HG03139 (cell line): ENCODE data around the gene CCL18.
"Not testable (repeated sequence)": the region's sequence is repeated elsewhere in the genome, so short reads cannot be mapped to it uniquely, and the experiment has no call there.

ENCODE experiments used
- ATAC-seq: cut with Tn5 transposase; IDR thresholded peaks from one replicate; pipeline ENCODE4 v1.9.1; 2021; ENCODE audit not compliant: unreplicated experiment

CCL18 gene, protein sequence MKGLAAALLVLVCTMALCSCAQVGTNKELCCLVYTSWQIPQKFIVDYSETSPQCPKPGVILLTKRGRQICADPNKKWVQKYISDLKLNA

DNA sequence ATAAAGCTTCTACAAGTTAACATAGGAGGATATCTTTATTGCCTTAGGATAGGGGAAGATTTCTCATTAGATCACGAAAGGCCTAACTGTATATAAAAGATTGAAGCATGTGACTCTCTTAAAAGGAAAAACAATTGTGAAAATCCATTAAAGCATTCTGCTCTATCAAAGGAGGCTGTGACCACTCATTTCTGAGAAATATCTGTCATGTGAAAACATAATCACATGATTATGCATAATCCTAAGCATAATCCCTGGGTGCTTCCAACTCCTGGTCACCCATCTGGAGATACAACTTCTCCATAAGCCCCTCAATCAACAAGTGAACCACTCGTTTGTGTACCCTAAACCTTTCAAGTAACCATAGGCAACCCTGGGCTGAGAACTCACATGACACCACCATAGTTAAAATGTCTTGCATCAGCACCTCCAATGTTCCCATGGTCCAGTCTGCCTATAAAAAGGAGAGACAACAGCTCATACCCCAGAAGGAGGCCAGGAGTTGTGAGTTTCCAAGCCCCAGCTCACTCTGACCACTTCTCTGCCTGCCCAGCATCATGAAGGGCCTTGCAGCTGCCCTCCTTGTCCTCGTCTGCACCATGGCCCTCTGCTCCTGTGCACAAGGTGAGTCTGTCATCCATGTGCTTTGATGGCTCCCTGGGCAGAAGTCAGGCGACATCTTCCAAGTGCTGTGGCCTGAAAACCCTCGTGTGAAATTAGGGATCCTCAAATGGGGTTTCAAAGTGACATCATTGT is at the start of gene CCL18:
Gene CCL18, plus strand, starts transcription at position 487 of the 756 bp plus-strand sequence. Its CDS starts 71 bp downstream, at position 558.
- ATAC-seq: no peak

DNA sequence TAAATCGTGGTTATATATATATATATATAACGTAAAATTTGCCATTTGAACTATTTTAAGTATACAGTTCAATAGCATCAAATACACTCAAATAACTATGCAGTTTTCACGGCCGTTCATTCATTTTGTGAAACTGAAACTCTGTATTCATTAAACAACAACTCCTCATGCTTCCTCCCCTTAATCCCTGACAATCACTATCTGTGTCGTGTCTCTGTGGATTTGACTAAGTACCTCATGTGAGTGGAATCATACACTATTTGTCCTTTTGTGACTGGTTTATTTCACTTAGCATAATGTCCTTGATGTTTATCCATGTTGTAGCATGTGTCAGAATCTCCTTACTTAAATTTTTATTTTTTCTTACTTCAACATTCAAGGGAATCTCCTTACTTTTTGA is 49.1 kb upstream of the CCL18 start:
- ATAC-seq: no peak

DNA sequence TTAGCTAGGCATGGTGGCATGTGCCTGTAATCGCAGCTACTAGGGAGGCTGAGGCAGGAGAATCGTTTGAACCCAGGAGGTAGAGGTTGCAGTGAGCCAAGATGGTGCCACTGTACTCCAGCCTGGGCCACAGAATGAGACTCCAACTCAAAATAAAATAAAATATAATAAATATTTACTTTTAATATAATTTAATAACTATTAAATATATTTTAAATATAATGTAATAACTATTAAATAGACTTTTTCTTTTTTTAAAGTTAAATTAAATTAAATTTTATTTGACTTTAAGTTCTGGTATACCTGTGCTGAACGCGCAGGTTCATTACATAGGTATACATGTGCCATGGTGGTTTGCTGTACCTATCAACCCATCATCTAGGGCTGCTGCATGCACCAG is 48.2 kb upstream of the CCL18 start:
- not testable (repeated sequence) for ATAC-seq

DNA sequence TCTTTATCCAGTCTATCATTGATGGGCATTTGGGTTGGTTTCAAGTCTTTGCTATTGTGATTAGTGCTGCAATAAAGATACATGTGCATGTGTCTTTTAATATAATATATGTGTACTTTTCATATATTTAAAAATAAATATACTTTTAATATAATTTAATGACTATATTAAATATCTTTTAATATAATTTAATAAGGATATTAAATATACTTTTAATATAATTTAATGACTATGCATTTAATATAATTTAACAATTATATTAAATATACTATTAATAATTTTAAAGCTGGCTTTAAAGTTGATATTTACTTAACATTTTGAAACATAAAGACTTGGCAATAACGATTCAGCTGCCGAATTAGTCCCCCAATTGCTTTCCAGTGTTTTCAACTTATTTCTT is 47.5 kb upstream of the CCL18 start:
- ATAC-seq: no peak

DNA sequence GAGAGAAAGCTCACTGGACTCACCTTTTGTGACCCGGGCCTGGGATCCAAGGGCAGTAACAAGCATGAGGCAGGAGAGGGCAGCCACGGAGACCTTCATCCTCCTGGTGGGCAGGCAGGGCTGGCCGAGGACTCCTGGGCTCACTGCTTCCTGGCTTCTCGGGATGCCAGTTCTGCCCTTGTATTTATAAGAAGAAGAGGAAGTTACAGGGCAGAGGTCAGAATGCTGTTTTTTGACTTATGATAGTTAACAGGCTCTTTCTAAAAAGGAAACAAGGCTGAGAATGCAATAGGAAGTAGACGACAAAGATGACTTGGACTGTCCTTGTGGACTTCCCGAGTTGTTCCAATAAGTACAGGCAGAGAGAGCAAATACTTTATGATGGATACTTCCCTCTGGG is 46.3 kb upstream of the CCL18 start, which contains the start of gene CCL23:
Gene CCL23, minus strand, starts transcription at position 174 of the 400 bp plus-strand sequence. Its CDS starts 75 bp downstream, at position 99.
- ATAC-seq: no peak

DNA sequence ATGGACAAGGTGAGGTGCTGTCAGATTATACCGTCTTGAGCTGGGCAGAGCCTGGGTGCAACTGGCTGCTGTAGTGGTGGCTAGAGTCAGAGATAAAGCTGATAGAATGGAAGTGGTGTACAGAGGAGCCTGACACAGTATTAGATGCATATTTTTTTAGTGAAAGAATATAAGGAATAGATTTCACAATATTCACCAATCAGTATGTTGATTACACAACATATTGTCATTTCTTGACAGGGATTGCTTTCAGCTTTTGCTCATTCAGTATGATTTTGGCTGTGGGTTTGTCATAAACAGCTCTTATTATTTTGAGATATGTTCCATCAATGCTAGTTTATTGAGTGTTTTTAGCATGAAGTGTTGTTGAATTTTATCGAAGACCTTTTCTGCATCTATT is 44.6 kb upstream of the CCL18 start:
- no peak for ATAC-seq

DNA sequence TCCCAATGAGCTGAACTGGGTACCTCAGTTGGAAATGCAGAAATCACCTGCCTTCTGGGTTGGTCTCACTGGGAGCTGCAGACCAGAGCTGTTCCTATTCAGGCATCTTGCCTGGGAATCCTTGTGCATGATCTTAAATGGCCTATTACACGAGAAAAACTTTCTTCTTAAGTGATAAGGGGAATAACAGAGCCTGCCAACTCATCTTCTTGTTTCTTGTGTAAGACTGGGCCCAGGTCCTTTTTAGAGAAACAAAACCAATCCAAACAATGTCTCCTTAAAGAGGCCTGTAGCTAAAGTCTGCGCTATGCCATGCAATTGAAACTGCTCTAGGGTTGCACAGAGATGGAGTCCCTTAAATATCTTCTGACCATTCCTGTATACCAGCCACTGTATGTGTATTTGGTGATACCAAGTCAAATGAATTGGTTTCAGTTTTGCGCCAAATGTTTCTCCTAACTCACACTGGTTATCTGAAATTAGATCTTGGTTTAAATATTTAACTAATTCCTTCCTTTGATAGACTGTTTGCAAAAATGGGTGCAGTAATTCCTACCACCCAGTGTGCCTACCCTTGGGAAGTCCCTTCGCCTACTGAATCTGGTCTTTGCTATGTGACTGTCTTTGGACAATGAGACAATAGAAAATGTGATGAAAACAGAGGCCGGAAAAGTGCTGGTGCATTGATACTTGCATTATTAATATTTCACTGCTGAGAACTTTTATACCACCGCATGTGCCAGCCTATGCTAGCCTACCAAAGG is 39.8 kb upstream of the CCL18 start:
- no peak for ATAC-seq

DNA sequence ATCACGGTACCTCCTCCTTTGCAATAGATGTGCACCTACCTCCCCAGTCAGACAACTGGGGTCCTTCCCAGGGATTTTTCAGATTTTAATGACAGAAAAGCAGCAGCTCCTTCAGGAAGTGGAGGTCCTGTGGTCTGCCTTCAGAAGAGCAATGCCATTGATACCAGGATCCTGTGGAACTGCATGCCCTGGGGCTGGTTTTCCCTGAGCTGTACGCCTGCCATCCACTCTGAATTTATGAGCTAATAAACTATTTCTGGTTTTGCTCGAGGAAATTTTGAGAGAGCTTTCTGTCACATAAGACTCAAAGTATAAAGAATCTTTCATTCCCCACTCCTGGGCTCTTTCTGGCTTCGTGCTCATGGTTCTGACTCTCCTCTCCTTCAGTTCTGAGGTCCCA is 36.3 kb upstream of the CCL18 start:
- no peak for ATAC-seq

DNA sequence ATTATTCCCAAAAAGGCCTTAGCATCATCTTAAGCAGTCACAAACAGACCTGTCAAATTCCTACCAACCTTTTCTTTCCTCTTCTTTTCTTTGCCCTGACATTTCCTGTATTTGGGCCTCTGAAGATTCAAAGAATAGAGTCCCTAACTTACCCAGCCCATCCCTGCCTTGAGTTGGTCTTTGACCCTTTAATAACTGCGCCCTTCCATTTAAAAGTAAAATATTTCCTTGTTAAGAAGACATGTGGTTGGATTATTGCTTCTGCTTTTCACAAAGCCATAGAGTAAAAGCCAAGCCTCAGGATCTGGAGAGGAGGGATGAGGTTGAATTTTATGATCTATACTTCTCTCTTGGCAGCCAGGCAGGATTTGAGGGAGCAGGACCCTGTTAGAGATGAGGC is 33.1 kb upstream of the CCL18 start:
- ATAC-seq: no peak

DNA sequence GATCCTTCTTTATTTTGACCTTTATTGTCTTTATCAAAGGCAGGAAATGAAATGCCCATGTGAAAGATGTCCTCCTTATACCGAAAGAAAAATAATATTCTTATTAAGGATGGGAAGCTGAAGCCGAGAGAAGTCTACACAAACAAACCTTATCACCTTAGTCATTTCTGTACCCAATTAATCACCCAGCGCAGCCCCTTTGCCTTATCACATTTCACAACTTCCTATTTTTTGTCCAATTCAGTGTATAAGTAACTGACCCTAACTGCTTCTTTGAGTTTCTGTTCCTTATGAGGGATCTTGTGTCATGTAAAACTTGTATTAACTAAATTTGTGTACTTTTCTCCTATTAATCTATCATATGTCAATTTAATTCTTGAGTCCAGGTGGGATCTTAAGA is 29.9 kb upstream of the CCL18 start:
- no peak for ATAC-seq

DNA sequence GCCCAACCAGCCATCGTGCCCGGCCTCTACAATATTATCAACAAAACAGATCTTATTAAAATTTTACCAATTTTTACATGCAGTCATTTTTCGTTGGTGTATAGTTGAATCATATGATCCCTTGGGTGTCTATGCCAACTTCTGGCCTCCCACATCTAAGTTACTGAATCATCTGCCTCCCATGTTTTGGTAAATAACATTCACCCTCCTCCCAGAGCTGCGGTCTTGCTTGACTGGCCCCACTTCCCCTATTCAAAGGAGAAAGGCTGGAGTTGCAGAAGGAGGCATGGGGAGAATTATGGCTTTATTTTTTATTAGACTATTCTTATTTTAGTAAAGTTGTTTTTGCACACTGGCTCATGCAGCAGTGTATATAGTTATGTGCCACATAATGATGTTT is 27.8 kb upstream of the CCL18 start:
- ATAC-seq: no peak

DNA sequence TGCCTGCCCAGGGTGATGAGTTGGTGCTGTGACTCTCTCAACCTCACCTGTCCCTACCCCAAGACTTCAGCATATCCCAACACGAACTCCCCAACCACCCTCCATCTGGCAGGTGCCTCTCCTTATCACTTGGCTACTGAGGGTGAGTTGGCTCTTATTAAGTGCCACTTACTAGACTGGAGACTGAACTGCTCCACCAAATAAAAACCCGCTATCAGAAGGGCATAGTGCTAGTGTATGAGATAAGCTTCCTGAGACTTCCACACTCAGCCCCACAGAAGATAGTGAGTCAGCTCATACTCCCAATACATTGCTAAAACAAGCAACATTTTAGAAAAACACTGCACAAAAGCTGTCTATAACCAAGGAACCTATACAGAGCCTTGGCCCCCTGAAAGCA is 16.0 kb upstream of the CCL18 start:
- ATAC-seq: no peak

DNA sequence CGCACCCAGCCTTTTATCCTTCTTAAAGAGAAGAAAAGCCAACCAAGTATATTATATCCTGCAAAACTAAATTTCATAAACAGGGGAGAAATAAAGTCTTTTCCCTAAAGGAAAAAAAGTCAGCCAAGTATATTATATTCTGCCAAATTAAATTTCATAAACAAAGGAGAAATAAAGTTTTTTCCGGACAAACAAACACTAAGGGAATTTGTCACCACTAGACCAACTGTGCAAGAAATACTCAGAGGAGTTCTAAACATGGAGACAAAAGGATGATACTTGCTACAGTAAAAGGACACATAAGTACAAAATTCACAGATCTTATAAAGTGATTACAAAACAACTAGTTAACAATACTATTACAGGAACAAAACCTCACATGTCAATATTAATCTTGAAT is 14.4 kb upstream of the CCL18 start:
- no peak for ATAC-seq

DNA sequence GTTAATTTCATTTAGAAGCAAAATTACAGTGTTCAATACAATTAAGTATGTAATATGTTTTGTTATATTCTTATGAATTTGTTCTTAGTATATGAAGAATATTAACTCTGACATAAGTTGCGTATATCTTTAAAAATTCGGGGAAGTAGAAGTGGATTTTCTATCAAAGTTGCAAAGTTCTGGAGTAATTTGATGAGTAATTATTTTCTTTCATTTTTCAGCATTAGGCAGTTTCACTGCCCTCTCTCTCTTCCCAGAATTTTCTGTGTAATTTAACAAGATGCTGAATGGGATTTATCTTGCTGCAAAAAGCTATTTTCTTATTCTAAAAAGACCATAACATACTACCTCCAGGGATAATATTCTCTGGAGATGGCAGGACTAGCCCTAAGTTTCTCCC is 8.9 kb upstream of the CCL18 start:
- no peak for ATAC-seq

DNA sequence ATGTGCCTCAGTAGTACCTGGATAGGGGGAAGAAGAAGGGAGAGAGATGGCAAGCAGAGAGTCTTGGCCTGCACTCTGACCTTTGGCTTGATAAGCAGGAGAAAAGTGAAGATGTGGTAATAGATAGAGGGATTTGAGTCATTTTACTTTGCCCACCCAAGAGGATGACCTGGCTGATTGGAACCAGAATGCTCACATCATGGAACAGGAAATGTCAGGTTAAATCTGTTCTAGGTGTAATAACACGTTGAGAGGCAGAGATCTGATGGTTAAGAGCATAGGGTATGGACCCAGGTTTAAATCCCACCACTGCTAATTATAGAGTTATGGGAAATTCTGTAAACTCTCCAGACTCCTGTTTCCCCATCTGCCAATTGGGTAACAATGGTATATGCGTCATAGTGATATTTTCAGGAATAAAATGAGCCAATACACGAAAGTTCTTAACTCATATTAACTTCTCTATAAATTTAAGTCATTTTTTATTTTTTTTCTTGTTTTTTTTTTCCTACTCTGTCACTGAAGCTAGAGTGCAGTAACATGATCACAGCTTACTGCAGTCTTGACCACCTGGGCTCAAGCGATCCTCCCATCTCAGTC is 8.1 kb upstream of the CCL18 start:
- ATAC-seq: no peak

DNA sequence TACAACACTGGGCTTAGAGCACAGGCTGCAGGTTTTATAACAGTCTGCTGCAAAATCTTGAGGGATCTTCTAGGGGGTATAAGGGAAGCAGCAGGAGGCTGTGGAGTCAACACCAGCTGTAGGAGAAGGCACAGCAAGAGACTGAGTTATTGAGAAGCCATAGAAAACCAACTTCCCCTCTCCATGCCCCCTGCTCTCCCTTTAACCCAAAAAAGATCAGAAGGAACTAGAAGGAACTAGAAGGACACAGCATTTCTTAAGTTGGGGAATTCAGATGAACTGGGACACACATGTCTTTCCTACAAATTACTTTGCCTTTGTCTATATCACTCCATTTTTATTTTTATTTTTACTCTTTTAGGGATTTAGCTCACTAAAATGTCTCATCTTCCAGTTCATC is 6.2 kb upstream of the CCL18 start:
- ATAC-seq: no peak

DNA sequence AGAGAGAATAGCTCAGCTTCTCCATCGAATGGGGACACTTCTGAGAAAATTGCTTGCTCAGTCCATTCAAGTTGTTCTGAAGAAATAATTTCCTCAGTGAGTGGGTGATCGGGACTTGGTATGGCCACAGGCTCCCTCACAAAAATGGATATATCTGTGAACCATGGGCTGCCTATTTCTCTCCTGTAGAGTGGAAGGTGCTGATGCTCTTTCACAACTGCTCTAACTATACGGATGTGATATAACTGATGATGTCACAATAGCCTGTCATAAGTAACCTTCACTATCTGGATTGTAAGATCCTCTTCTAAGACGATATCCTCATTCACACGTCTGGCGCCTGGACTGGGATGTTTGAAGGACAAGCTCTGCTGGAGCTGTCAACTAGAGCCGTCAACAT is 4.7 kb upstream of the CCL18 start:
- no peak for ATAC-seq

DNA sequence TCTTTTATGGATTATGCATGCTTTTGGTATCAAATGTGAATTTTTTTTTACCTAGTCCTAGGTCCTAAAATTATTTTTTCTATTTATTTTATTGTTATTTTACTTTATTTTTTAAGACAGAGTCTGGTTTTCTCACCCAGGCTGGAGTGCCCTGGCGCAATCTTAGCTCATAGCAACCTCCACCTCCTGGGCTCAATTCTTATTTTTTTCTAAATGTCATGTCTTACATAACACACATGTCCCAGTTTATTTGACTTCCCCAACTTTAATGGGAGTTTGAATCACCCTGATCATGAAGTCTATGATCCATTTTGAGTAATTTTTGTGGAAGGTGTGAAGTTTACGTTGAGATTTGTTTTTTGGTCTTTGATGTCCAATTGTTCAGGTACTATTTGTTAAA is 3.3 kb upstream of the CCL18 start:
- ATAC-seq: no peak

DNA sequence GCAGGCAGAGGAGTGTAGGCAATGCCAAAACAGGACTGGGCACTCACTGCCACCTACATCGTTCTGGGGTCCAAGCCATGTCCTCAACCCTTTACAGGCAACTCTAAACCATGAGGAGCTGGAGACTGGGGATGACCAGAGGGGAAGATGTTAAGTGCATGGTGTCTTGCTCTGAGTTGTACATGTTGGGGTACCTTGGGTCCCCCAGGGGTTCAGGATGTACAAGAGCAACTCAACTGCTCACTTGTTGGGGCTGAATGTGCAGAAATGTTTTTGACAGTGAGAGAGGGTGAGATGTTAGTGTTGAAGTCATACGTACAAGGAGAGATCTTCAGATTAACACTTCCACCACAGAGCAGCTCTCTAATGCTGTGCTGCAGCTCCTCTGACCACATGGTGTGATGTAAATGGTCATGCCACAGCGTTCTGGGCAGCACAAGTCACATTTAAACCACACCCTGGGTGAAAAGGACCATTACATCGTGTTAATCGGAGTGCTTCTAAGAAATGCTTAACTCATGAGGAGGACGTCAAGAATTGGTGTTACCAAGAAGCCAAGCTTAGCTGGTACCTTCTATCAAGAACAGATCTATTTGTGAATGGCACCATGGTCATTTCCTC is 2.4 kb downstream of the CCL18 start:
- ATAC-seq: no peak

DNA sequence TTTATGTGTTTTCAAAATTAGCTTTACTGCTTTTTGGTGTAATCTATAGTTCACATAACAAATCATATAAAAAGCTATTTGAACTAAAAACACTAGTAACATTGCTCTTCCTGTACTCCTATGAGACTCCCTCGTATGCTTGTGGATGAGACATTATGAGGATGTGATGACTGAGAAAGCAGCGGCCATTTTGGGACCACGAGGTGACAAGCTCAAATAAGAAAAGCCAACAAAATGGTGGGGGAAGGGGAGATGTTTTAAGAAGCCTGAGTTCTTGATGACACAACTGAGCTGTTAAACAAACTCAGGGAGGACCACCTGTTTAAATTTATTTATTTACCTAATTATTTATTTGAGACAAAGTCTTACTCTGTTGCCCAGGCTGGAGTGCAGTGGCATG is 4.5 kb downstream of the CCL18 start:
- ATAC-seq: no peak

DNA sequence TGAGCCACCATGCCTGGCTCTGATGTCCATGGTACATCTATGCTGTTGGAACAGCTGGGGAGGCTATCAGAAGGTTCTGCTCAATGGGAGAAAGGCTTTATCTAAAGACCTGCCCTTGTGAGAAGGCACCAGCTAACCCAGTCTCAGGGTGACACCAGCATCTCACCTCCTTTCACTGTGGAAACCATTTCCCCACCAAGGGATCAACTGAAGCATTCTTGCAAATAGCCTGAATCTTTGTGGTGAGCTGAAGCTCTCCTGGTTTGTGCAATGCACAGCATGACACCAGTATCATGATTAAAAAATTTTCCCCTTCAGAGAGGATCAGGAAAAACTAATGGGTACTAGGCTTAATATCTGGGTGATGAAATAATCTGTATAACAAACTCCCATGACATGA is 5.1 kb downstream of the CCL18 start:
- ATAC-seq: no peak
